ENCODE results near the gene PNLIP.

Gene PNLIP

GRCh38 chr10:116615199-116615776, 69.6 kb downstream of the PNLIP start:
- DNase-seq (ENCODE audit: low spot score): no peak

Measured in left forelimb (tissue), 1 donor.